Natural killer cell treated with Interleukin-12 subunit alpha and Interleukin-12 subunit beta and Interleukin-15 and Interleukin-18, amount 100 ng/mL, for 72 hours (primary cell): ENCODE data around the gene VASN. TPM values are rescaled to one million over a fixed set of nuclear protein-coding genes. Genes with fewer than 3 reads are reported as not detected.
"Not testable (repeated sequence)": the region's sequence is repeated elsewhere in the genome, so short reads cannot be mapped to it uniquely, and the experiment has no call there.

Experiments
- ATAC-seq, 2 donors: fragments of 150-1000 bp; cut with Tn5 transposase in 1 of 2; sonication (Bioruptor Pico), chemical (Tn5 transposase) in 1 of 2; 2 replicates each; pipeline ENCODE4 v1.10.0; 2021
- DNase-seq: peaks from one replicate; pipeline ENCODE4 v3.0.0; 2022; ENCODE audit warnings: low spot score
- H3K27ac Mint-ChIP-seq, 2 donors: 1 replicate in 1 of 2; 2 replicates in 1 of 2; pipeline ENCODE4 v1.8.0; 2022; ENCODE audit warnings: mixed read lengths in 2 of 2, mild to moderate bottlenecking in 1 of 2, moderate library complexity in 1 of 2
- H3K27me3 Mint-ChIP-seq, 2 donors: 1 replicate in 1 of 2; 2 replicates in 1 of 2; pipeline ENCODE4 v1.8.0; 2022; ENCODE audit warnings: mixed read lengths in 2 of 2
- H3K36me3 Mint-ChIP-seq: one replicate; pipeline ENCODE4 v1.8.0; 2022; ENCODE audit warnings: mixed read lengths
- H3K4me1 Mint-ChIP-seq, 2 donors: 1 replicate in 1 of 2; 2 replicates in 1 of 2; pipeline ENCODE4 v1.8.0; 2022; ENCODE audit warnings: low read depth in 2 of 2, mixed read lengths in 2 of 2, mild to moderate bottlenecking in 1 of 2
- H3K4me3 Mint-ChIP-seq: one replicate; pipeline ENCODE4 v1.8.0; 2022; ENCODE audit warnings: mixed read lengths
- H3K9me3 Mint-ChIP-seq: 2 replicates; pipeline ENCODE4 v1.8.0; 2022; ENCODE audit warnings: mixed read lengths
- total RNA-seq, 2 donors: library from RNA; stranded (reverse); gene quantifications; one replicate each; pipeline ENCODE4 v1.2.3, GENCODE V29; 2022

Gene VASN
- total RNA-seq, 2 donors from 2014 or later, result 0.33 TPM; not detected in 1

DNA sequence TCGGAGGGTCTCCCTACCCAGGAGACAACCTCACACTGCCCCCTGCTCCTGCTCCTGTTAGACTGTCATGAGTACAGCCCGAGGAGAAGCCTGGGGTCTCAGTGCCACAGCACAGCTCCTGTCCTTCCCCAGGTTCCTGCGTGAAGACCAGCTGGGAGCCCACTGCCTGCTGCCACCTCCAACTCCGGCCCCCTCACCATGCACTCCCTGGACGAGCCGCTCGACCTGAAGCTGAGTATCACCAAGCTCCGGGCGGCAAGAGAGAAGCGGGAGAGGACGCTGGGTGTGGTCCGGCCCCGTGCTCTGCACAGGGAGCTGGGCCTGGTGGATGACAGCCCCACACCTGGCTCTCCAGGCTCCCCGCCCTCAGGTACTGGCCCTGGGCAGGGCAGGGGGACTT lies 39.6 kb upstream of the VASN start:
- H3K4me1 Mint-ChIP-seq, result peaks cover 0 to 2% of the 10 kb centered on the region in 2 donors
- no peak overlapping the region for H3K4me3 Mint-ChIP-seq
- H3K27me3 Mint-ChIP-seq, result no peaks in the 10 kb centered on the region
- H3K9me3 Mint-ChIP-seq, result no peaks in the 10 kb centered on the region
- H3K36me3 Mint-ChIP-seq, result no peaks in the 10 kb centered on the region
- no peak overlapping the region for H3K27ac Mint-ChIP-seq
- DNase-seq (no peak), ATAC-seq (no peak)

DNA sequence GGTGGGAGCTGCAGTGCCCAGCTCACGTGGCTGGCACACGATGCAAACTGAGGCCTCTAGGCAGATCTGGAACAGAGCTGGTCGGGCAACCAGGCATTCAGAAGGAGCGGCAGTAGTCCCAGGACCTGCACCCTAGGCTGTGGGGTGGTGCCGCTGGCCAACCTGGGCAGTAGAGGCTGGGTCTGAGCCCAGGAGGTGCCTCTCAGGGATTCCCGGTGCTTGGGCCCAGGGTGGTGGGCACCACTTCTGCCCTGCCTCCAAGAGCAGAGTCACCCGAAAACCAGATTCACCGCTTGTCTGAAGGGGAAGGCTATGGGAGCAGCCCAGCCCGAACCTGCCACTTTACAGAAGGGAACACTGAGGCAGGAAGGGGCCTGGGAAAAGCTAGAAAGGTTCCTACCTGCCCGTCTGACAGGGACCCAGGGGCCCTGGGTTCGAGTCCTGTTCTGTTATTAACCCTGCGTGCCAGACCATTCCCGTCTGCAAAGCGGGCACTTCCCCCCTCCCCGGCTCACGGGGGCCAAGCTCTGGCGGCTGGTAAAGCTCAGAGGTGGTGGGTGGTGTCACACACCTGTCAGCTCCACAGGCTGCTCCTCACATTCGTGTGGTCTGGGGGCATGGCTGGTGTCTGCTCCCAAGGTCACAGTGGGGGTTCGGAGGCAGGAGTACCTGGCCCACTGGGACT lies 38.9 kb upstream of the VASN start:
- Mint-ChIP-seq H3K36me3 (no peaks in the 10 kb centered on the region), H3K4me3 (no peak overlapping the region), H3K9me3 (no peaks in the 10 kb centered on the region), H3K27me3 (no peaks in the 10 kb centered on the region), H3K4me1 (peaks cover 0 to 2% of the 10 kb centered on the region in 2 donors), H3K27ac (no peak overlapping the region)
- DNase-seq (no peak), ATAC-seq (no peak)

DNA sequence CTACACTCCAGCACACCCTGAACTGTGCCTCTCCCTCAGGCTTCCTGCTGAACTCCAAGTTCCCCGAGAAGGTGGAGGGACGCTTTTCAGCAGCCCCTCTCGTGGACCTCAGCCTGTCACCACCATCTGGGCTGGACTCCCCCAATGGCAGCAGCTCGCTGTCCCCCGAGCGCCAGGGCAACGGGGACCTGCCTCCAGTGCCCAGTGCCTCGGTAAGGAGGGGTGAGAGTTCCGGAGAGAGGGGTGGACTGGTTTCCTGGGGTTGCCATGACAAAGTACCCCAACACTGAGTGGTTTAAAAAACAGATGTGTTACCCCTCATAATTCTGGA lies 38.4 kb upstream of the VASN start:
- ATAC-seq, result no peak
- H3K4me3 Mint-ChIP-seq, result no peak overlapping the region
- H3K36me3 Mint-ChIP-seq, result no peaks in the 10 kb centered on the region
- no peak overlapping the region for H3K27ac Mint-ChIP-seq
- H3K27me3 Mint-ChIP-seq, result no peaks in the 10 kb centered on the region
- H3K4me1 Mint-ChIP-seq, result peaks cover 0 to 2% of the 10 kb centered on the region in 2 donors
- H3K9me3 Mint-ChIP-seq, result no peaks in the 10 kb centered on the region
- DNase-seq, result no peak

- not testable (repeated sequence) for H3K9me3 Mint-ChIP-seq, H3K4me3 Mint-ChIP-seq, H3K27me3 Mint-ChIP-seq, H3K4me1 Mint-ChIP-seq, DNase-seq, H3K36me3 Mint-ChIP-seq, H3K27ac Mint-ChIP-seq, ATAC-seq
Observed at GRCh38 chr16:4333714-4334113, 37.9 kb upstream of the VASN start.

- Mint-ChIP-seq H3K27me3 (no peaks in the 10 kb centered on the region), H3K4me1 (no peaks in the 10 kb centered on the region), H3K27ac (no peak overlapping the region), H3K36me3 (no peaks in the 10 kb centered on the region), H3K9me3 (no peaks in the 10 kb centered on the region), H3K4me3 (no peak overlapping the region)
- DNase-seq (no peak), ATAC-seq (no peak)
Observed at GRCh38 chr16:4334724-4335495, 36.7 kb upstream of the VASN start.

- DNase-seq, result no peak
- Mint-ChIP-seq H3K4me1 (no peaks in the 10 kb centered on the region), H3K9me3 (no peaks in the 10 kb centered on the region), H3K36me3 (no peaks in the 10 kb centered on the region), H3K4me3 (no peak overlapping the region), H3K27me3 (no peaks in the 10 kb centered on the region), H3K27ac (no peak overlapping the region)
- ATAC-seq, result no peak
Observed at GRCh38 chr16:4336701-4337539, 34.7 kb upstream of the VASN start.

- no peaks in the 10 kb centered on the region for H3K9me3 Mint-ChIP-seq
- DNase-seq (no peak), ATAC-seq (no peak)
- no peaks in the 10 kb centered on the region for H3K36me3 Mint-ChIP-seq
- no peak overlapping the region for H3K4me3 Mint-ChIP-seq
- H3K27me3 Mint-ChIP-seq, result no peaks in the 10 kb centered on the region
- H3K27ac Mint-ChIP-seq, result no peak overlapping the region
- H3K4me1 Mint-ChIP-seq, result no peaks in the 10 kb centered on the region
Observed at GRCh38 chr16:4337540-4338088, 34.0 kb upstream of the VASN start.

- Mint-ChIP-seq H3K36me3 (no peaks in the 10 kb centered on the region), H3K27ac (no peak overlapping the region), H3K27me3 (no peaks in the 10 kb centered on the region), H3K4me1 (no peaks in the 10 kb centered on the region), H3K4me3 (no peak overlapping the region), H3K9me3 (no peaks in the 10 kb centered on the region)
- ATAC-seq (no peak), DNase-seq (no peak)
Observed at GRCh38 chr16:4338125-4338582, 33.5 kb upstream of the VASN start.

DNA sequence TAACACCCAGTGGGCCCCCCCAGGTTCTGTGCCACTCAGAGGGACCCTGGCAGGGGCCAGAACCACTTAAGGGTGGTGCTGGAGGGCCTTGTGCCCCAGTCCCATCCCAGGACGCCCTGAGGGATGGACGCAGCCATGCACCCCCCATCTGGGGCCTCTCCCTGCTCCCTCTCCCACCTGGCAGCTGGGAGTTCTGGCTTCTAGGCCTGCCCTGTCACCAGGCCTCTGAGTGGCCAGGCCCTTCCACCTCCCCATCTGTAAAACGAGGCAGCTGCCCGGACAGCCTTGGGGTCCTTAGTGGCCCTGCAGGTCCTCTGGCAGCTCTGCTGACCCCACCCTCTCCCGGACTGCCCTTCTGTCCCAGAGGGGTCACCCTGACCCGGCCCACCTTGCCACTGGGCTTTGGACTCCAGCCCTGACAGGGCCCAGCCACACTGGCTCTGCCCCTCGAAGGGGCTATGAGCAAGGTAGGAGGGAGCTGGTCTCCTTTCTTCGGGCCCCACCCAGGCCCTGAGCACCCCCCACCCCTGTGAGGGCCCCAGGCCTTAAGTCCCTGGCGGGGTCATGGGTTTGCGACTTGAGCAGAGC lies 32.8 kb upstream of the VASN start:
- Mint-ChIP-seq H3K27me3 (no peaks in the 10 kb centered on the region), H3K36me3 (no peaks in the 10 kb centered on the region), H3K4me3 (no peak overlapping the region), H3K4me1 (peaks cover 0 to 1% of the 10 kb centered on the region in 2 donors), H3K9me3 (no peaks in the 10 kb centered on the region), H3K27ac (no peak overlapping the region)
- DNase-seq, result no peak
- ATAC-seq, result peak in 1 of 2 donors; percentile 13

DNA sequence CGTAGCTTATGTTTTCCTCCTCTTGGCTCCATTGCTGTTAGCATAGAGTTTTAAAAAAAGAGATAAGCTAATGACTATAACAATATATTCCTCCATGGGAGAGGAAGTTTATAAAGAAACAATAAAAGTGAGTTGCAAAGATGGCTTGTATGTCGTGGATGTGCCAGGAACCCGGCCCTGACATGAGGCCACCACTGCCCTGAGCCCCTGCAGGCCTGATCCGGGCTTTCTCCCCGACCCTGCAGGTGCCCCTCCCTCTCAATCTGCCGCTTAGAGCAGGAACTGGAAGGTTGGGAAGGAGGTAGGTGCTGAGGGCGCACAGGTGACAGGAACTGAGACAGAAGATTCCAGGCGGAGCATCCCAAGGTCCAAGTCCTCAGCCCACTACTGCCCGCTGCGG lies 32.2 kb upstream of the VASN start:
- no peak overlapping the region for H3K27ac Mint-ChIP-seq
- ATAC-seq (no peak), DNase-seq (no peak)
- peaks cover 0 to 3% of the 10 kb centered on the region in 2 donors for H3K4me1 Mint-ChIP-seq
- H3K27me3 Mint-ChIP-seq, result no peaks in the 10 kb centered on the region
- no peak overlapping the region for H3K4me3 Mint-ChIP-seq
- H3K36me3 Mint-ChIP-seq, result no peaks in the 10 kb centered on the region
- no peaks in the 10 kb centered on the region for H3K9me3 Mint-ChIP-seq

GRCh38 chr16:4339909-4340308 lies 31.7 kb upstream of the VASN start:
- no peaks in the 10 kb centered on the region for H3K27me3 Mint-ChIP-seq
- H3K36me3 Mint-ChIP-seq, result no peaks in the 10 kb centered on the region
- ATAC-seq, result no peak
- no peaks in the 10 kb centered on the region for H3K9me3 Mint-ChIP-seq
- no peak overlapping the region for H3K27ac Mint-ChIP-seq
- H3K4me3 Mint-ChIP-seq, result no peak overlapping the region
- no peak for DNase-seq
- peaks cover 3 to 6% of the 10 kb centered on the region in 2 donors for H3K4me1 Mint-ChIP-seq

GRCh38 chr16:4340443-4340842 lies 31.2 kb upstream of the VASN start:
- no peaks in the 10 kb centered on the region for H3K9me3 Mint-ChIP-seq

GRCh38 chr16:4341250-4341649 lies 30.4 kb upstream of the VASN start:
- Mint-ChIP-seq H3K27me3 (no peaks in the 10 kb centered on the region), H3K36me3 (no peaks in the 10 kb centered on the region), H3K27ac (no peak overlapping the region), H3K4me3 (no peak overlapping the region), H3K4me1 (peaks cover 4 to 13% of the 10 kb centered on the region in 2 donors), H3K9me3 (no peaks in the 10 kb centered on the region)
- no peak for ATAC-seq
- DNase-seq, result no peak

More at GRCh38 chr16:4340443-4340842, 31.2 kb upstream of the VASN start:
- no peak for DNase-seq
- ATAC-seq, result no peak
- no peak overlapping the region for H3K4me3 Mint-ChIP-seq
- no peaks in the 10 kb centered on the region for H3K36me3 Mint-ChIP-seq
- no peaks in the 10 kb centered on the region for H3K27me3 Mint-ChIP-seq
- peaks cover 4 to 7% of the 10 kb centered on the region in 2 donors for H3K4me1 Mint-ChIP-seq
- no peak overlapping the region for H3K27ac Mint-ChIP-seq
